ENCODE results near the gene CES3.

Gene CES3

GRCh38 chr16:66961065-66961744, at the start of gene CES3:
TSS of gene CES3 (plus strand) at chr16:66961266. CDS start at chr16:66961308, 42 bp downstream.
- Histone ChIP-seq H3K27me3 (ENCODE audit: low read depth) (no peaks in the 10 kb centered on the region), H3K9me3 (no peaks in the 10 kb centered on the region), H3K4me3 (peak within 1 kb of the TSS; percentile 39), H3K4me1 (peaks cover 3% of the 10 kb centered on the region; the same call in 1 of the 2 replicates), H3K36me3 (replicated peaks) (no peaks in the 10 kb centered on the region)
- in situ Hi-C loops (cut with MboI; ENCODE audit: low sequenced_read_pairs), result no loop called here
- DNase-seq (ENCODE audit: low spot score in 2 of 2), result peak; percentile 91 to 93

- in situ Hi-C loops (cut with MboI; ENCODE audit: low sequenced_read_pairs), result no loop called here
- H3K9me3 ChIP-seq, result no peaks in the 10 kb centered on the region
- DNase-seq (ENCODE audit: low spot score in 2 of 2), result no peak
Measured at GRCh38 chr16:66911801-66912200, 49.3 kb upstream of the CES3 start.

GRCh38 chr16:66913081-66913480, 48.0 kb upstream of the CES3 start:
- DNase-seq (ENCODE audit: low spot score in 2 of 2), result no peak
- in situ Hi-C loops (cut with MboI; ENCODE audit: low sequenced_read_pairs), result no loop called here
- H3K36me3 ChIP-seq (replicated peaks), result no peaks in the 10 kb centered on the region
- no peak overlapping the region for H3K4me3 ChIP-seq
- no peaks in the 10 kb centered on the region for H3K9me3 ChIP-seq
- H3K27me3 ChIP-seq (ENCODE audit: low read depth), result no peaks in the 10 kb centered on the region
- no peaks in the 10 kb centered on the region for H3K4me1 ChIP-seq

More at GRCh38 chr16:66911801-66912200, 49.3 kb upstream of the CES3 start:
- Histone ChIP-seq H3K4me3 (no peak overlapping the region), H3K27me3 (ENCODE audit: low read depth) (no peaks in the 10 kb centered on the region), H3K36me3 (replicated peaks) (no peaks in the 10 kb centered on the region), H3K4me1 (no peaks in the 10 kb centered on the region)

GRCh38 chr16:66913711-66914110, 47.4 kb upstream of the CES3 start:
- H3K27me3 ChIP-seq (ENCODE audit: low read depth), result no peaks in the 10 kb centered on the region
- no peak overlapping the region for H3K4me3 ChIP-seq
- DNase-seq (ENCODE audit: low spot score in 2 of 2), result no peak
- H3K36me3 ChIP-seq (replicated peaks), result no peaks in the 10 kb centered on the region
- H3K4me1 ChIP-seq, result no peaks in the 10 kb centered on the region
- H3K9me3 ChIP-seq, result no peaks in the 10 kb centered on the region
- in situ Hi-C loops (cut with MboI; ENCODE audit: low sequenced_read_pairs), result no loop called here

- Histone ChIP-seq H3K4me1 (no peaks in the 10 kb centered on the region), H3K36me3 (replicated peaks) (no peaks in the 10 kb centered on the region), H3K4me3 (no peak overlapping the region), H3K27me3 (ENCODE audit: low read depth) (no peaks in the 10 kb centered on the region), H3K9me3 (no peaks in the 10 kb centered on the region)
- no peak for DNase-seq (ENCODE audit: low spot score in 2 of 2)
- in situ Hi-C loops (cut with MboI; ENCODE audit: low sequenced_read_pairs), result no loop called here
Measured at GRCh38 chr16:66914541-66914940, 46.5 kb upstream of the CES3 start.

- no peak overlapping the region for H3K4me3 ChIP-seq
- no peaks in the 10 kb centered on the region for H3K9me3 ChIP-seq
- H3K4me1 ChIP-seq, result no peaks in the 10 kb centered on the region
- DNase-seq (ENCODE audit: low spot score in 2 of 2), result no peak
- in situ Hi-C loops (cut with MboI; ENCODE audit: low sequenced_read_pairs), result no loop called here
- 0 out of 2 replicates have a peak, but pooled peaks cover 2% of the 10 kb centered on the region for H3K27me3 ChIP-seq (ENCODE audit: low read depth)
- no peaks in the 10 kb centered on the region for H3K36me3 ChIP-seq (replicated peaks)
Measured at GRCh38 chr16:66915041-66915440, 46.0 kb upstream of the CES3 start.

- 0 out of 2 replicates have a peak, but pooled peaks cover 2% of the 10 kb centered on the region for H3K27me3 ChIP-seq (ENCODE audit: low read depth)
- no peak overlapping the region for H3K4me3 ChIP-seq
- no peaks in the 10 kb centered on the region for H3K4me1 ChIP-seq
- no peaks in the 10 kb centered on the region for H3K9me3 ChIP-seq
- no peak for DNase-seq (ENCODE audit: low spot score in 2 of 2)
- H3K36me3 ChIP-seq (replicated peaks), result no peaks in the 10 kb centered on the region
- in situ Hi-C loops (cut with MboI; ENCODE audit: low sequenced_read_pairs), result no loop called here
Measured at GRCh38 chr16:66916518-66916917, 44.5 kb upstream of the CES3 start.

- Histone ChIP-seq H3K4me3 (no peak overlapping the region), H3K9me3 (no peaks in the 10 kb centered on the region), H3K4me1 (no peaks in the 10 kb centered on the region), H3K27me3 (ENCODE audit: low read depth) (0 out of 2 replicates have a peak, but pooled peaks cover 2% of the 10 kb centered on the region), H3K36me3 (replicated peaks) (no peaks in the 10 kb centered on the region)
- in situ Hi-C loops (cut with MboI; ENCODE audit: low sequenced_read_pairs), result no loop called here
- no peak for DNase-seq (ENCODE audit: low spot score in 2 of 2)
Measured at GRCh38 chr16:66917741-66918140, 43.3 kb upstream of the CES3 start.

- no peak overlapping the region for H3K4me3 ChIP-seq
- DNase-seq (ENCODE audit: low spot score in 2 of 2), result no peak
- no peaks in the 10 kb centered on the region for H3K9me3 ChIP-seq
- no peaks in the 10 kb centered on the region for H3K4me1 ChIP-seq
- 0 out of 2 replicates have a peak, but pooled peaks cover 2% of the 10 kb centered on the region for H3K27me3 ChIP-seq (ENCODE audit: low read depth)
- H3K36me3 ChIP-seq (replicated peaks), result no peaks in the 10 kb centered on the region
- in situ Hi-C loops (cut with MboI; ENCODE audit: low sequenced_read_pairs), result no loop called here
Measured at GRCh38 chr16:66918355-66918754, 42.7 kb upstream of the CES3 start.

GRCh38 chr16:66918803-66919568, 42.1 kb upstream of the CES3 start, which contains the start of gene CDH16:
TSS of gene CDH16 (minus strand) at chr16:66918885. CDS start at chr16:66918065, 820 bp downstream.
- DNase-seq (ENCODE audit: low spot score in 2 of 2), result no peak
- Histone ChIP-seq H3K4me3 (no peak within 1 kb of the TSS), H3K36me3 (replicated peaks) (no peaks in the 10 kb centered on the region), H3K27me3 (ENCODE audit: low read depth) (0 out of 2 replicates have a peak, but pooled peaks cover 2% of the 10 kb centered on the region), H3K9me3 (no peaks in the 10 kb centered on the region), H3K4me1 (no peaks in the 10 kb centered on the region)
- in situ Hi-C loops (cut with MboI; ENCODE audit: low sequenced_read_pairs), result no loop called here

- in situ Hi-C loops (cut with MboI; ENCODE audit: low sequenced_read_pairs), result no loop called here
- Histone ChIP-seq H3K9me3 (no peaks in the 10 kb centered on the region), H3K36me3 (replicated peaks) (no peaks in the 10 kb centered on the region), H3K27me3 (ENCODE audit: low read depth) (peaks cover 7% of the 10 kb centered on the region; the same call in 1 of the 2 replicates), H3K4me1 (no peaks in the 10 kb centered on the region; the same call in 1 of the 2 replicates), H3K4me3 (no peak overlapping the region)
- no peak for DNase-seq (ENCODE audit: low spot score in 2 of 2)
Measured at GRCh38 chr16:66919569-66920298, 41.3 kb upstream of the CES3 start.

- no peak overlapping the region for H3K4me3 ChIP-seq
- peaks cover 10% of the 10 kb centered on the region for H3K27me3 ChIP-seq (ENCODE audit: low read depth)
- no peaks in the 10 kb centered on the region for H3K9me3 ChIP-seq
- H3K4me1 ChIP-seq, result no peaks in the 10 kb centered on the region; the same call in 1 of the 2 replicates
- H3K36me3 ChIP-seq (replicated peaks), result no peaks in the 10 kb centered on the region
- no peak for DNase-seq (ENCODE audit: low spot score in 2 of 2)
- in situ Hi-C loops (cut with MboI; ENCODE audit: low sequenced_read_pairs), result no loop called here
Measured at GRCh38 chr16:66920299-66920590, 40.8 kb upstream of the CES3 start.

- no peak for DNase-seq (ENCODE audit: low spot score in 2 of 2)
- Histone ChIP-seq H3K4me3 (no peak overlapping the region), H3K4me1 (no peaks in the 10 kb centered on the region; the same call in 1 of the 2 replicates), H3K27me3 (ENCODE audit: low read depth) (peaks cover 12% of the 10 kb centered on the region), H3K9me3 (no peaks in the 10 kb centered on the region), H3K36me3 (replicated peaks) (no peaks in the 10 kb centered on the region)
- in situ Hi-C loops (cut with MboI; ENCODE audit: low sequenced_read_pairs), result no loop called here
Measured at GRCh38 chr16:66920924-66921680, 40.0 kb upstream of the CES3 start.
